HEK293 (cell line): Measurements from ENCODE around the gene HIRIP3.

Experiments
- CTCF ChIA-PET: fragments of 350-600 bp; formaldehyde crosslinking; extraction: SDS; loops from one replicate; lab custom pipeline; 2021; ENCODE audit warnings: antibody characterized with exemption; lab: Yijun Ruan, JAX
- POLR2A ChIA-PET: fragments of 300-600 bp; formaldehyde crosslinking; extraction: SDS; loops from one replicate; lab custom pipeline; 2020; ENCODE audit warnings: antibody characterized with exemption, inconsistent platforms; lab: Yijun Ruan, JAX
- H3K27ac ChIP-seq: fragments of 200-500 bp; sonication (Bioruptor generic); 2 replicates; pipeline ENCODE4 v1.5.1; 2014; ENCODE audit warnings: low read depth, low read length, control low read depth, inconsistent platforms; ENCODE audit errors: extremely low read depth
- H3K36me3 ChIP-seq, 2 experiments: fragments of 200-500 bp in 1 of 2; sonication (Bioruptor generic) in 1 of 2; 1 replicate in 1 of 2; 2 replicates in 1 of 2; pipeline ENCODE4 v1.5.1; 2014 to 2017; ENCODE audit warnings: inconsistent platforms in 2 of 2, low read length in 2 of 2; ENCODE audit not compliant: control insufficient read depth in 2 of 2, insufficient read depth in 1 of 2
- H3K4me1 ChIP-seq: fragments of 200-500 bp; sonication (Bioruptor generic); 2 replicates; pipeline ENCODE4 v1.5.1; 2014; ENCODE audit warnings: mild to moderate bottlenecking, low read length, inconsistent platforms; ENCODE audit not compliant: control insufficient read depth, insufficient read depth
- H3K4me3 ChIP-seq: 2 replicates; pipeline ENCODE4 v1.5.1; 2011; ENCODE audit warnings: low read depth, mild to moderate bottlenecking, control low read depth, low read length, moderate library complexity
- H3K9me3 ChIP-seq: fragments of 200-500 bp; sonication (Bioruptor generic); 2 replicates; pipeline ENCODE4 v1.5.1; 2014; ENCODE audit warnings: low read depth, low read length, inconsistent platforms; ENCODE audit not compliant: control insufficient read depth, insufficient read depth
- FEZF1 ChIP-seq: fragments of 450-650 bp; formaldehyde crosslinking; IDR thresholded peaks from 2 replicates; pipeline ENCODE4 v1.5.1; 2016; ENCODE audit warnings: missing biosample characterization, missing genetic modification characterization
- KLF10 ChIP-seq: fragments of 450-650 bp; IDR thresholded peaks from 2 replicates; pipeline ENCODE4 v1.5.1; 2018; ENCODE audit warnings: missing biosample characterization, mild to moderate bottlenecking, missing genetic modification characterization
- SCRT1 ChIP-seq: fragments of 450-650 bp; formaldehyde crosslinking; IDR thresholded peaks from 2 replicates; pipeline ENCODE4 v1.5.1; 2016; ENCODE audit warnings: missing biosample characterization, missing genetic modification characterization, borderline replicate concordance
- WT1 ChIP-seq: fragments of 450-650 bp; formaldehyde crosslinking; IDR thresholded peaks from 2 replicates; pipeline ENCODE4 v1.5.1; 2016; ENCODE audit warnings: missing biosample characterization, missing genetic modification characterization
- YY2 ChIP-seq: fragments of 450-650 bp; formaldehyde crosslinking; IDR thresholded peaks from 2 replicates; pipeline ENCODE4 v1.5.1; 2016; ENCODE audit warnings: missing biosample characterization, missing genetic modification characterization
- ZBTB8A ChIP-seq: fragments of 450-650 bp; formaldehyde crosslinking; IDR thresholded peaks from 2 replicates; pipeline ENCODE4 v1.5.1; 2016; ENCODE audit warnings: missing biosample characterization, missing genetic modification characterization
- ZEB2 ChIP-seq: fragments of 450-650 bp; formaldehyde crosslinking; IDR thresholded peaks from 2 replicates; pipeline ENCODE4 v1.5.1; 2016; ENCODE audit warnings: missing biosample characterization, missing genetic modification characterization
- ZFP41 ChIP-seq: fragments of 450-650 bp; formaldehyde crosslinking; IDR thresholded peaks from 2 replicates; pipeline ENCODE4 v1.5.1; 2016; ENCODE audit warnings: missing biosample characterization, missing genetic modification characterization, borderline replicate concordance
- ZFP69B ChIP-seq: fragments of 450-650 bp; formaldehyde crosslinking; IDR thresholded peaks from 2 replicates; pipeline ENCODE4 v1.5.1; 2016; ENCODE audit warnings: missing biosample characterization, missing genetic modification characterization
- ZNF10 ChIP-seq: fragments of 450-650 bp; formaldehyde crosslinking; IDR thresholded peaks from 2 replicates; pipeline ENCODE4 v1.5.1; 2017; ENCODE audit warnings: missing biosample characterization, missing genetic modification characterization
- ZNF169 ChIP-seq: fragments of 450-650 bp; formaldehyde crosslinking; IDR thresholded peaks from 2 replicates; pipeline ENCODE4 v1.5.1; 2016; ENCODE audit warnings: missing biosample characterization, missing genetic modification characterization
- ZNF2 ChIP-seq: fragments of 450-650 bp; formaldehyde crosslinking; IDR thresholded peaks from 2 replicates; pipeline ENCODE4 v1.5.1; 2016; ENCODE audit warnings: missing biosample characterization, missing genetic modification characterization
- ZNF274 ChIP-seq, 2 experiments: fragments of 200-500 bp in 1 of 2; fragments of 450-650 bp in 1 of 2; sonication (Bioruptor generic) in 1 of 2; formaldehyde crosslinking in 1 of 2; IDR thresholded peaks; 2 replicates each; pipeline versions ENCODE4 v1.5.1 to v1.6.1; 2014 to 2016; ENCODE audit warnings: borderline replicate concordance in 1 of 2, inconsistent platforms in 1 of 2, low read length in 1 of 2, missing biosample characterization in 1 of 2, missing genetic modification characterization in 1 of 2
- ZNF292 ChIP-seq: fragments of 450-650 bp; formaldehyde crosslinking; IDR thresholded peaks from 2 replicates; pipeline ENCODE4 v1.5.1; 2016; ENCODE audit warnings: low read depth, missing biosample characterization, missing genetic modification characterization, borderline replicate concordance
- ZNF341 ChIP-seq: fragments of 450-650 bp; formaldehyde crosslinking; IDR thresholded peaks from 2 replicates; pipeline ENCODE4; 2016; ENCODE audit warnings: low read depth, missing biosample characterization, missing genetic modification characterization
- ZNF366 ChIP-seq: fragments of 450-650 bp; formaldehyde crosslinking; conservative IDR thresholded peaks from 2 replicates; pipeline ENCODE4 v1.5.1; 2016; ENCODE audit warnings: missing biosample characterization, missing genetic modification characterization
- ZNF48 ChIP-seq: fragments of 450-650 bp; formaldehyde crosslinking; IDR thresholded peaks from 2 replicates; pipeline ENCODE4 v1.5.1; 2016; ENCODE audit warnings: missing biosample characterization, missing genetic modification characterization
- ZNF558 ChIP-seq: fragments of 450-650 bp; formaldehyde crosslinking; IDR thresholded peaks from 2 replicates; pipeline ENCODE4 v1.5.1; 2016; ENCODE audit warnings: missing biosample characterization, missing genetic modification characterization
- ZNF560 ChIP-seq: fragments of 450-650 bp; formaldehyde crosslinking; IDR thresholded peaks from 2 replicates; pipeline ENCODE4 v1.5.1; 2017; ENCODE audit warnings: missing biosample characterization, missing genetic modification characterization, borderline replicate concordance
- ZNF600 ChIP-seq: fragments of 450-650 bp; formaldehyde crosslinking; IDR thresholded peaks from 2 replicates; pipeline ENCODE4 v1.5.1; 2016; ENCODE audit warnings: missing biosample characterization, missing genetic modification characterization
- ZNF610 ChIP-seq: fragments of 450-650 bp; formaldehyde crosslinking; IDR thresholded peaks from 2 replicates; pipeline ENCODE4 v1.5.1; 2016; ENCODE audit warnings: missing biosample characterization, missing genetic modification characterization, borderline replicate concordance
- ZNF707 ChIP-seq: fragments of 450-650 bp; formaldehyde crosslinking; IDR thresholded peaks from 2 replicates; pipeline ENCODE4 v1.5.1; 2016; ENCODE audit warnings: missing biosample characterization, missing genetic modification characterization
- ZNF792 ChIP-seq: fragments of 450-650 bp; formaldehyde crosslinking; IDR thresholded peaks from 2 replicates; pipeline ENCODE4 v1.5.1; 2016; ENCODE audit warnings: missing biosample characterization, missing genetic modification characterization
- TF ChIP-seq, protein P1 (sequence below): fragments of 450-650 bp; formaldehyde crosslinking; IDR thresholded peaks from 2 replicates; pipeline ENCODE4 v1.5.1; 2016; ENCODE audit warnings: missing biosample characterization, missing genetic modification characterization
- TF ChIP-seq, protein P2 (sequence below): fragments of 450-650 bp; formaldehyde crosslinking; IDR thresholded peaks from 2 replicates; pipeline ENCODE4 v1.5.1; 2016; ENCODE audit warnings: missing biosample characterization, missing genetic modification characterization
- TF ChIP-seq, protein P3 (sequence below): fragments of 450-650 bp; formaldehyde crosslinking; IDR thresholded peaks from 2 replicates; pipeline ENCODE4 v1.5.1; 2016; ENCODE audit warnings: missing biosample characterization, missing genetic modification characterization
- TF ChIP-seq, protein P4 (sequence below): fragments of 450-650 bp; formaldehyde crosslinking; IDR thresholded peaks from 2 replicates; pipeline ENCODE4 v1.5.1; 2016; ENCODE audit warnings: missing biosample characterization, missing genetic modification characterization
- TF ChIP-seq, protein P5 (sequence below): fragments of 450-650 bp; formaldehyde crosslinking; IDR thresholded peaks from 2 replicates; pipeline ENCODE4 v1.5.1; 2016; ENCODE audit warnings: missing biosample characterization, missing genetic modification characterization

The HIRIP3 gene

DNA sequence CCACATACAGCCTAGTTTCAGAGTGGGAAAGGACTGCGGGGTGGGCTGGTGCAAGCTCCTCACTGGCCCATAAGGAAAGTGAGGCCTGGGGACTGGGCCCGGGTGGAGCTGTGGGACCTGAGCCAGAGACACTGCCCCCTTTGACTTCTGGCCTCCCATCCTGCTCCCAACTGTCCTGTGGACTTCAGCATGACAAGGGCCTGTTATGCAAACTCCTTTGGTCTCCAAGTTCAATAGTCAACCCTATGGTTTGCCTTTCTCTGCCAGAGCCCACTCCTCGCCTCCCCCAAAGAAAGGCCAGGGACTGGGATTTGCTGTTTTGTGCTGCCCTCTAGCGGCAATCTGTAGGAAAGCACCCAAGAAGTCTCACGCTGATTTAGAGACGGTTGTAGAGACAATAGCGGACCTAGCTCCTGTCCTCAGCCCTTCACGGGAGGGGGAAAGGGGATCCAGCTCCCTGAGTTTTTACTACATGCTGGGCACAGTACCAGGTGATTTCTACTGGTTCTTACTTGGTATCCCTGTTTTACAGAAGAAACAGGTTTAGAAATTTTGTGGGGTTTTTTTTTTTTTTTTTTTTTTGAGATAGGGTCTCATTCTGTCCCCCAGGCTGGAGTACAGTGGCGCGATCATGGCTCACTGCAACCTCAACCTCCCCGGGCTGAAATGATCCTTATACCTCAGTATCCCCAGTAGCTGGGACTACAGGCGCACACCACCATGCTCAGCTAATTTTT, 36.8 kb upstream of the HIRIP3 start:
- POLR2A ChIA-PET: interaction anchor here (0.5 to 1.5 kb wide), 8 partner anchors 33 to 749 kb away, joined by 3 to 8 read pairs (median 6); partner anchors contain the start of genes ALDOA, HIRIP3, KIF22 and PAGR1
- Histone ChIP-seq H3K9me3 (no peaks in the 10 kb centered on the region), H3K27ac (no peak overlapping the region), H3K4me1 (no peaks in the 10 kb centered on the region), H3K4me3 (no peak overlapping the region), H3K36me3 (no peaks in the 10 kb centered on the region)
- CTCF ChIA-PET: interaction anchor here (0.6 to 2.3 kb wide), 70 partner anchors 8 to 1221 kb away, joined by 3 to 34 read pairs (median 4); partner anchors contain the start of genes ALDOA, C16orf92, HIRIP3 and HSD3B7
- TF ChIP-seq ZNF558 (tag by site-specific recombination) (no peak), FEZF1 (no peak), SCRT1 (tag by site-specific recombination) (no peak), ZNF2 (tag by site-specific recombination) (peak; percentile 69; the same call in 1 of the 2 replicates), ZNF792 (tag by site-specific recombination) (no peak), KLF10 (tag by site-specific recombination) (0 out of 2 replicates have a peak, but pooled peaks have one; percentile 25), ZNF366 (tag by site-specific recombination) (no peak), ZNF48 (tag by site-specific recombination) (no peak), ZFP69B (no peak), ZNF707 (tag by site-specific recombination) (no peak), ZNF610 (no peak), YY2 (tag by site-specific recombination) (no peak), ZNF274 (IDR thresholded peaks at IDR 0.05; ENCODE audit: low read length) (no peak), ZNF274 (tag by site-specific recombination; IDR thresholded peaks at IDR 0.05; ENCODE audit: borderline replicate concordance) (no peak), ZFP41 (no peak), ZNF292 (tag by site-specific recombination) (no peak), ZEB2 (0 out of 2 replicates have a peak, but pooled peaks have one; percentile 29), ZNF560 (tag by site-specific recombination) (no peak), ZNF600 (tag by site-specific recombination) (no peak), ZNF169 (tag by site-specific recombination) (no peak), WT1 (tag by site-specific recombination) (no peak), ZNF341 (no peak), ZNF10 (tag by site-specific recombination) (no peak), ZBTB8A (tag by site-specific recombination) (no peak; the same call in 1 of the 2 replicates)
- TF ChIP-seq, protein P1, sequence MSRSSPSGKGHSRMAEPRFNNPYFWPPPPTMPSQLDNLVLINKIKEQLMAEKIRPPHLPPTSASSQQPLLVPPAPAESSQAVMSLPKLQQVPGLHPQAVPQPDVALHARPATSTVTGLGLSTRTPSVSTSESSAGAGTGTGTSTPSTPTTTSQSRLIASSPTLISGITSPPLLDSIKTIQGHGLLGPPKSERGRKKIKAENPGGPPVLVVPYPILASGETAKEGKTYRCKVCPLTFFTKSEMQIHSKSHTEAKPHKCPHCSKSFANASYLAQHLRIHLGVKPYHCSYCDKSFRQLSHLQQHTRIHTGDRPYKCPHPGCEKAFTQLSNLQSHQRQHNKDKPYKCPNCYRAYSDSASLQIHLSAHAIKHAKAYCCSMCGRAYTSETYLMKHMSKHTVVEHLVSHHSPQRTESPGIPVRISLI: peak; percentile 91
- TF ChIP-seq, protein P2, sequence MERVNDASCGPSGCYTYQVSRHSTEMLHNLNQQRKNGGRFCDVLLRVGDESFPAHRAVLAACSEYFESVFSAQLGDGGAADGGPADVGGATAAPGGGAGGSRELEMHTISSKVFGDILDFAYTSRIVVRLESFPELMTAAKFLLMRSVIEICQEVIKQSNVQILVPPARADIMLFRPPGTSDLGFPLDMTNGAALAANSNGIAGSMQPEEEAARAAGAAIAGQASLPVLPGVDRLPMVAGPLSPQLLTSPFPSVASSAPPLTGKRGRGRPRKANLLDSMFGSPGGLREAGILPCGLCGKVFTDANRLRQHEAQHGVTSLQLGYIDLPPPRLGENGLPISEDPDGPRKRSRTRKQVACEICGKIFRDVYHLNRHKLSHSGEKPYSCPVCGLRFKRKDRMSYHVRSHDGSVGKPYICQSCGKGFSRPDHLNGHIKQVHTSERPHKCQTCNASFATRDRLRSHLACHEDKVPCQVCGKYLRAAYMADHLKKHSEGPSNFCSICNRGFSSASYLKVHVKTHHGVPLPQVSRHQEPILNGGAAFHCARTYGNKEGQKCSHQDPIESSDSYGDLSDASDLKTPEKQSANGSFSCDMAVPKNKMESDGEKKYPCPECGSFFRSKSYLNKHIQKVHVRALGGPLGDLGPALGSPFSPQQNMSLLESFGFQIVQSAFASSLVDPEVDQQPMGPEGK (tag by site-specific recombination): peak; percentile 43
- TF ChIP-seq, protein P3, sequence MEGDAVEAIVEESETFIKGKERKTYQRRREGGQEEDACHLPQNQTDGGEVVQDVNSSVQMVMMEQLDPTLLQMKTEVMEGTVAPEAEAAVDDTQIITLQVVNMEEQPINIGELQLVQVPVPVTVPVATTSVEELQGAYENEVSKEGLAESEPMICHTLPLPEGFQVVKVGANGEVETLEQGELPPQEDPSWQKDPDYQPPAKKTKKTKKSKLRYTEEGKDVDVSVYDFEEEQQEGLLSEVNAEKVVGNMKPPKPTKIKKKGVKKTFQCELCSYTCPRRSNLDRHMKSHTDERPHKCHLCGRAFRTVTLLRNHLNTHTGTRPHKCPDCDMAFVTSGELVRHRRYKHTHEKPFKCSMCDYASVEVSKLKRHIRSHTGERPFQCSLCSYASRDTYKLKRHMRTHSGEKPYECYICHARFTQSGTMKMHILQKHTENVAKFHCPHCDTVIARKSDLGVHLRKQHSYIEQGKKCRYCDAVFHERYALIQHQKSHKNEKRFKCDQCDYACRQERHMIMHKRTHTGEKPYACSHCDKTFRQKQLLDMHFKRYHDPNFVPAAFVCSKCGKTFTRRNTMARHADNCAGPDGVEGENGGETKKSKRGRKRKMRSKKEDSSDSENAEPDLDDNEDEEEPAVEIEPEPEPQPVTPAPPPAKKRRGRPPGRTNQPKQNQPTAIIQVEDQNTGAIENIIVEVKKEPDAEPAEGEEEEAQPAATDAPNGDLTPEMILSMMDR: peak; percentile 91
- TF ChIP-seq, protein P4, sequence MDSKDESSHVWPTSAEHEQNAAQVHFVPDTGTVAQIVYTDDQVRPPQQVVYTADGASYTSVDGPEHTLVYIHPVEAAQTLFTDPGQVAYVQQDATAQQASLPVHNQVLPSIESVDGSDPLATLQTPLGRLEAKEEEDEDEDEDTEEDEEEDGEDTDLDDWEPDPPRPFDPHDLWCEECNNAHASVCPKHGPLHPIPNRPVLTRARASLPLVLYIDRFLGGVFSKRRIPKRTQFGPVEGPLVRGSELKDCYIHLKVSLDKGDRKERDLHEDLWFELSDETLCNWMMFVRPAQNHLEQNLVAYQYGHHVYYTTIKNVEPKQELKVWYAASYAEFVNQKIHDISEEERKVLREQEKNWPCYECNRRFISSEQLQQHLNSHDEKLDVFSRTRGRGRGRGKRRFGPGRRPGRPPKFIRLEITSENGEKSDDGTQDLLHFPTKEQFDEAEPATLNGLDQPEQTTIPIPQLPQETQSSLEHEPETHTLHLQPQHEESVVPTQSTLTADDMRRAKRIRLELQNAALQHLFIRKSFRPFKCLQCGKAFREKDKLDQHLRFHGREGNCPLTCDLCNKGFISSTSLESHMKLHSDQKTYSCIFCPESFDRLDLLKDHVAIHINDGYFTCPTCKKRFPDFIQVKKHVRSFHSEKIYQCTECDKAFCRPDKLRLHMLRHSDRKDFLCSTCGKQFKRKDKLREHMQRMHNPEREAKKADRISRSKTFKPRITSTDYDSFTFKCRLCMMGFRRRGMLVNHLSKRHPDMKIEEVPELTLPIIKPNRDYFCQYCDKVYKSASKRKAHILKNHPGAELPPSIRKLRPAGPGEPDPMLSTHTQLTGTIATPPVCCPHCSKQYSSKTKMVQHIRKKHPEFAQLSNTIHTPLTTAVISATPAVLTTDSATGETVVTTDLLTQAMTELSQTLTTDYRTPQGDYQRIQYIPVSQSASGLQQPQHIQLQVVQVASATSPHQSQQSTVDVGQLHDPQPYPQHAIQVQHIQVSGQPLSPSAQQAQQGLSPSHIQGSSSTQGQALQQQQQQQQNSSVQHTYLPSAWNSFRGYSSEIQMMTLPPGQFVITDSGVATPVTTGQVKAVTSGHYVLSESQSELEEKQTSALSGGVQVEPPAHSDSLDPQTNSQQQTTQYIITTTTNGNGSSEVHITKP (tag by site-specific recombination): peak; percentile 99
- TF ChIP-seq, protein P5, sequence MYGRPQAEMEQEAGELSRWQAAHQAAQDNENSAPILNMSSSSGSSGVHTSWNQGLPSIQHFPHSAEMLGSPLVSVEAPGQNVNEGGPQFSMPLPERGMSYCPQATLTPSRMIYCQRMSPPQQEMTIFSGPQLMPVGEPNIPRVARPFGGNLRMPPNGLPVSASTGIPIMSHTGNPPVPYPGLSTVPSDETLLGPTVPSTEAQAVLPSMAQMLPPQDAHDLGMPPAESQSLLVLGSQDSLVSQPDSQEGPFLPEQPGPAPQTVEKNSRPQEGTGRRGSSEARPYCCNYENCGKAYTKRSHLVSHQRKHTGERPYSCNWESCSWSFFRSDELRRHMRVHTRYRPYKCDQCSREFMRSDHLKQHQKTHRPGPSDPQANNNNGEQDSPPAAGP: 0 out of 2 replicates have a peak, but pooled peaks have one; percentile 64
